H1 (cell line): ENCODE data around the gene PRIMPOL.

Experiments
- CTCF ChIP-seq, 3 experiments: IDR thresholded peaks; 1 replicate in 2 of 3; 2 replicates in 1 of 3; pipeline versions ENCODE4 v1.5.1 to v1.6.1; 2011; ENCODE audit warnings: low read length in 3 of 3, mild to moderate bottlenecking in 3 of 3, inconsistent platforms in 2 of 3, low read depth in 1 of 3, moderate library complexity in 1 of 3; ENCODE audit not compliant: insufficient read depth in 1 of 3; ENCODE audit errors: control extremely low read depth in 1 of 3
- EP300 ChIP-seq, 2 experiments: IDR thresholded peaks; 1 replicate in 1 of 2; 2 replicates in 1 of 2; pipeline ENCODE4 v1.6.1; 2011 to 2012; ENCODE audit warnings: low read depth in 2 of 2, low read length in 2 of 2, mild to moderate bottlenecking in 2 of 2, borderline replicate concordance in 1 of 2, inconsistent platforms in 1 of 2, moderate library complexity in 1 of 2
- EZH2 ChIP-seq: fragments of 200-600 bp; sonication (generic); IDR thresholded peaks from 2 replicates; pipeline ENCODE4 v1.7.1; 2012; ENCODE audit warnings: low read depth, mild to moderate bottlenecking, moderate library complexity, low read length, inconsistent platforms; ENCODE audit not compliant: severe bottlenecking
- POLR2AphosphoS5 ChIP-seq: IDR thresholded peaks from 2 replicates; pipeline ENCODE4 v1.6.1; 2011; ENCODE audit warnings: low read depth, low read length
- TF ChIP-seq, protein P1 (sequence below): IDR thresholded peaks from 2 replicates; pipeline ENCODE4 v1.6.1; 2012; ENCODE audit warnings: inconsistent platforms
- TF ChIP-seq, protein P2 (sequence below): fragments of 300-600 bp; sonication (generic); IDR thresholded peaks from 2 replicates; pipeline ENCODE4 v1.7.1; 2012; ENCODE audit warnings: low read length, moderate library complexity, mild to moderate bottlenecking, inconsistent platforms; ENCODE audit not compliant: insufficient replicate concordance

- TF ChIP-seq CTCF (IDR thresholded peaks at IDR 0.05; ENCODE audit: control extremely low read depth in 1 of 3, insufficient read depth in 1 of 3, low read depth in 1 of 3, low read length in 3 of 3): no peak
- TF ChIP-seq, protein P1, sequence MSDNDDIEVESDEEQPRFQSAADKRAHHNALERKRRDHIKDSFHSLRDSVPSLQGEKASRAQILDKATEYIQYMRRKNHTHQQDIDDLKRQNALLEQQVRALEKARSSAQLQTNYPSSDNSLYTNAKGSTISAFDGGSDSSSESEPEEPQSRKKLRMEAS: no peak
- TF ChIP-seq, protein P2, sequence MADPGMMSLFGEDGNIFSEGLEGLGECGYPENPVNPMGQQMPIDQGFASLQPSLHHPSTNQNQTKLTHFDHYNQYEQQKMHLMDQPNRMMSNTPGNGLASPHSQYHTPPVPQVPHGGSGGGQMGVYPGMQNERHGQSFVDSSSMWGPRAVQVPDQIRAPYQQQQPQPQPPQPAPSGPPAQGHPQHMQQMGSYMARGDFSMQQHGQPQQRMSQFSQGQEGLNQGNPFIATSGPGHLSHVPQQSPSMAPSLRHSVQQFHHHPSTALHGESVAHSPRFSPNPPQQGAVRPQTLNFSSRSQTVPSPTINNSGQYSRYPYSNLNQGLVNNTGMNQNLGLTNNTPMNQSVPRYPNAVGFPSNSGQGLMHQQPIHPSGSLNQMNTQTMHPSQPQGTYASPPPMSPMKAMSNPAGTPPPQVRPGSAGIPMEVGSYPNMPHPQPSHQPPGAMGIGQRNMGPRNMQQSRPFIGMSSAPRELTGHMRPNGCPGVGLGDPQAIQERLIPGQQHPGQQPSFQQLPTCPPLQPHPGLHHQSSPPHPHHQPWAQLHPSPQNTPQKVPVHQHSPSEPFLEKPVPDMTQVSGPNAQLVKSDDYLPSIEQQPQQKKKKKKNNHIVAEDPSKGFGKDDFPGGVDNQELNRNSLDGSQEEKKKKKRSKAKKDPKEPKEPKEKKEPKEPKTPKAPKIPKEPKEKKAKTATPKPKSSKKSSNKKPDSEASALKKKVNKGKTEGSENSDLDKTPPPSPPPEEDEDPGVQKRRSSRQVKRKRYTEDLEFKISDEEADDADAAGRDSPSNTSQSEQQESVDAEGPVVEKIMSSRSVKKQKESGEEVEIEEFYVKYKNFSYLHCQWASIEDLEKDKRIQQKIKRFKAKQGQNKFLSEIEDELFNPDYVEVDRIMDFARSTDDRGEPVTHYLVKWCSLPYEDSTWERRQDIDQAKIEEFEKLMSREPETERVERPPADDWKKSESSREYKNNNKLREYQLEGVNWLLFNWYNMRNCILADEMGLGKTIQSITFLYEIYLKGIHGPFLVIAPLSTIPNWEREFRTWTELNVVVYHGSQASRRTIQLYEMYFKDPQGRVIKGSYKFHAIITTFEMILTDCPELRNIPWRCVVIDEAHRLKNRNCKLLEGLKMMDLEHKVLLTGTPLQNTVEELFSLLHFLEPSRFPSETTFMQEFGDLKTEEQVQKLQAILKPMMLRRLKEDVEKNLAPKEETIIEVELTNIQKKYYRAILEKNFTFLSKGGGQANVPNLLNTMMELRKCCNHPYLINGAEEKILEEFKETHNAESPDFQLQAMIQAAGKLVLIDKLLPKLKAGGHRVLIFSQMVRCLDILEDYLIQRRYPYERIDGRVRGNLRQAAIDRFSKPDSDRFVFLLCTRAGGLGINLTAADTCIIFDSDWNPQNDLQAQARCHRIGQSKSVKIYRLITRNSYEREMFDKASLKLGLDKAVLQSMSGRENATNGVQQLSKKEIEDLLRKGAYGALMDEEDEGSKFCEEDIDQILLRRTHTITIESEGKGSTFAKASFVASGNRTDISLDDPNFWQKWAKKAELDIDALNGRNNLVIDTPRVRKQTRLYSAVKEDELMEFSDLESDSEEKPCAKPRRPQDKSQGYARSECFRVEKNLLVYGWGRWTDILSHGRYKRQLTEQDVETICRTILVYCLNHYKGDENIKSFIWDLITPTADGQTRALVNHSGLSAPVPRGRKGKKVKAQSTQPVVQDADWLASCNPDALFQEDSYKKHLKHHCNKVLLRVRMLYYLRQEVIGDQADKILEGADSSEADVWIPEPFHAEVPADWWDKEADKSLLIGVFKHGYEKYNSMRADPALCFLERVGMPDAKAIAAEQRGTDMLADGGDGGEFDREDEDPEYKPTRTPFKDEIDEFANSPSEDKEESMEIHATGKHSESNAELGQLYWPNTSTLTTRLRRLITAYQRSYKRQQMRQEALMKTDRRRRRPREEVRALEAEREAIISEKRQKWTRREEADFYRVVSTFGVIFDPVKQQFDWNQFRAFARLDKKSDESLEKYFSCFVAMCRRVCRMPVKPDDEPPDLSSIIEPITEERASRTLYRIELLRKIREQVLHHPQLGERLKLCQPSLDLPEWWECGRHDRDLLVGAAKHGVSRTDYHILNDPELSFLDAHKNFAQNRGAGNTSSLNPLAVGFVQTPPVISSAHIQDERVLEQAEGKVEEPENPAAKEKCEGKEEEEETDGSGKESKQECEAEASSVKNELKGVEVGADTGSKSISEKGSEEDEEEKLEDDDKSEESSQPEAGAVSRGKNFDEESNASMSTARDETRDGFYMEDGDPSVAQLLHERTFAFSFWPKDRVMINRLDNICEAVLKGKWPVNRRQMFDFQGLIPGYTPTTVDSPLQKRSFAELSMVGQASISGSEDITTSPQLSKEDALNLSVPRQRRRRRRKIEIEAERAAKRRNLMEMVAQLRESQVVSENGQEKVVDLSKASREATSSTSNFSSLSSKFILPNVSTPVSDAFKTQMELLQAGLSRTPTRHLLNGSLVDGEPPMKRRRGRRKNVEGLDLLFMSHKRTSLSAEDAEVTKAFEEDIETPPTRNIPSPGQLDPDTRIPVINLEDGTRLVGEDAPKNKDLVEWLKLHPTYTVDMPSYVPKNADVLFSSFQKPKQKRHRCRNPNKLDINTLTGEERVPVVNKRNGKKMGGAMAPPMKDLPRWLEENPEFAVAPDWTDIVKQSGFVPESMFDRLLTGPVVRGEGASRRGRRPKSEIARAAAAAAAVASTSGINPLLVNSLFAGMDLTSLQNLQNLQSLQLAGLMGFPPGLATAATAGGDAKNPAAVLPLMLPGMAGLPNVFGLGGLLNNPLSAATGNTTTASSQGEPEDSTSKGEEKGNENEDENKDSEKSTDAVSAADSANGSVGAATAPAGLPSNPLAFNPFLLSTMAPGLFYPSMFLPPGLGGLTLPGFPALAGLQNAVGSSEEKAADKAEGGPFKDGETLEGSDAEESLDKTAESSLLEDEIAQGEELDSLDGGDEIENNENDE: no peak
- TF ChIP-seq EZH2: no peak
- TF ChIP-seq EP300 (IDR thresholded peaks at IDR 0.05; ENCODE audit: borderline replicate concordance in 1 of 2, low read depth in 2 of 2, low read length in 2 of 2): no peak
- TF ChIP-seq POLR2AphosphoS5: no peak
Observed at GRCh38 chr4:184702114-184702513, 52.6 kb downstream of the PRIMPOL start.
